SK-N-SH (cell line): ENCODE measurements around the gene MGAT4A. TPM values are rescaled to one million over a fixed set of nuclear protein-coding genes. Genes with fewer than 3 reads are reported as not detected.

Experiments used
- CTCF ChIA-PET: fragments of 300-600, 350-600 bp; formaldehyde crosslinking; extraction: SDS; loops from one replicate; lab custom pipeline; 2021; lab: Yijun Ruan, JAX
- POLR2A ChIA-PET: fragments of 350-600 bp; sonication (Branson Sonifier 250); formaldehyde crosslinking; extraction: SDS; loops from one replicate; lab custom pipeline; 2020; ENCODE audit warnings: antibody characterized with exemption, inconsistent platforms; lab: Yijun Ruan, JAX
- DNase-seq: peaks from one replicate; pipeline ENCODE4 v3.0.0; 2012
- H2AFZ ChIP-seq: fragments of 200-600 bp; sonication (generic); 2 replicates; pipeline ENCODE4 v1.8.1; 2016; ENCODE audit warnings: antibody characterized with exemption, mild to moderate bottlenecking, low read depth
- H3F3A ChIP-seq: fragments of 200-600 bp; sonication (generic); replicated peaks from 2 replicates; pipeline ENCODE3; 2016; ENCODE audit warnings: antibody characterized with exemption, mild to moderate bottlenecking; ENCODE audit not compliant: insufficient read depth
- H3K27ac ChIP-seq, 2 experiments: fragments of 200-500 bp in 1 of 2; fragments of 200-600 bp in 1 of 2; sonication (Bioruptor generic) in 1 of 2; sonication (generic), shearing (Covaris generic) in 1 of 2; 2 replicates each; pipeline versions ENCODE4 v1.5.1 to v1.6.1; 2014 to 2016; ENCODE audit warnings: low read depth in 2 of 2, inconsistent platforms in 1 of 2, low read length in 1 of 2, mild to moderate bottlenecking in 1 of 2, mixed read lengths in 1 of 2
- H3K27me3 ChIP-seq: fragments of 200-600 bp; sonication (generic), shearing (Covaris generic); 2 replicates; pipeline ENCODE4 v1.6.1; 2016; ENCODE audit warnings: mixed run types; ENCODE audit not compliant: insufficient read depth
- H3K36me3 ChIP-seq, 2 experiments: fragments of 200-500 bp in 1 of 2; fragments of 200-600 bp in 1 of 2; sonication (Bioruptor generic) in 1 of 2; sonication (generic) in 1 of 2; replicated peaks in 1 of 2; 2 replicates each; pipeline versions ENCODE3 to v1.5.1; 2014 to 2016; ENCODE audit warnings: low read length in 1 of 2, mild to moderate bottlenecking in 1 of 2; ENCODE audit not compliant: insufficient read depth in 2 of 2, control insufficient read depth in 1 of 2
- H3K4me1 ChIP-seq, 2 experiments: fragments of 200-500 bp in 1 of 2; fragments of 200-600 bp in 1 of 2; sonication (Bioruptor generic) in 1 of 2; sonication (generic), shearing (Covaris generic) in 1 of 2; 2 replicates each; pipeline versions ENCODE4 v1.5.1 to v1.6.1; 2014 to 2016; ENCODE audit warnings: low read depth in 1 of 2, low read length in 1 of 2, mixed run types in 1 of 2; ENCODE audit not compliant: insufficient read depth in 2 of 2, control insufficient read depth in 1 of 2
- H3K4me2 ChIP-seq: fragments of 200-600 bp; sonication (generic), shearing (Covaris generic); 2 replicates; pipeline ENCODE4 v1.6.1; 2017; ENCODE audit warnings: mixed run types
- H3K4me3 ChIP-seq, 2 experiments: fragments of 200-500 bp in 1 of 2; fragments of 200-600 bp in 1 of 2; sonication (Bioruptor generic) in 1 of 2; sonication (generic), shearing (Covaris generic) in 1 of 2; 2 replicates each; pipeline versions ENCODE4 v1.5.1 to v1.8.1; 2014 to 2016; ENCODE audit warnings: low read depth in 2 of 2, inconsistent platforms in 1 of 2, low read length in 1 of 2, mild to moderate bottlenecking in 1 of 2, mixed read lengths in 1 of 2, moderate library complexity in 1 of 2
- H3K79me2 ChIP-seq: fragments of 200-600 bp; sonication (generic); 2 replicates; pipeline ENCODE4 v1.8.1; 2017; ENCODE audit warnings: mild to moderate bottlenecking; ENCODE audit not compliant: insufficient read depth
- H3K9ac ChIP-seq: fragments of 200-600 bp; sonication (generic); 2 replicates; pipeline ENCODE4 v1.6.1; 2017; ENCODE audit warnings: mixed run types
- H3K9me2 ChIP-seq: fragments of 200-600 bp; sonication (generic); 2 replicates; pipeline ENCODE4 v1.6.1; 2017; ENCODE audit warnings: mixed run types
- H3K9me3 ChIP-seq: fragments of 200-600 bp; sonication (generic); 2 replicates; pipeline ENCODE4 v1.6.1; 2017; ENCODE audit warnings: mixed run types, mild to moderate bottlenecking, moderate library complexity
- H4K20me1 ChIP-seq: fragments of 200-600 bp; sonication (generic); 2 replicates; pipeline ENCODE4 v1.6.1; 2017; ENCODE audit warnings: mild to moderate bottlenecking, mixed run types; ENCODE audit not compliant: insufficient read depth
- GABPA ChIP-seq: IDR thresholded peaks from 2 replicates; pipeline ENCODE4 v1.4.0; 2012; ENCODE audit warnings: low read depth, mild to moderate bottlenecking
- GATA2 ChIP-seq: sonication (generic); formaldehyde crosslinking; IDR thresholded peaks from 2 replicates; pipeline ENCODE4 v1.5.0; 2020; ENCODE audit warnings: mild to moderate bottlenecking, missing genetic modification reagents
- JUND ChIP-seq: IDR thresholded peaks from 2 replicates; pipeline ENCODE4 v1.4.0; 2012
- MXI1 ChIP-seq: IDR thresholded peaks from 2 replicates; pipeline ENCODE4 v1.6.1; 2012; ENCODE audit warnings: mild to moderate bottlenecking, low read depth, low read length, improper control_type of control experiment
- RAD21 ChIP-seq: IDR thresholded peaks from 2 replicates; pipeline ENCODE4 v1.6.1; 2012; ENCODE audit warnings: mild to moderate bottlenecking, low read length
- RFX5 ChIP-seq: IDR thresholded peaks from 2 replicates; pipeline ENCODE4 v1.6.1; 2012; ENCODE audit warnings: mild to moderate bottlenecking, improper control_type of control experiment, low read length
- SMC3 ChIP-seq: IDR thresholded peaks from 2 replicates; pipeline ENCODE4 v1.6.1; 2012; ENCODE audit warnings: low read depth, low read length, improper control_type of control experiment
- WGBS: methylation state at CpG from one replicate; pipeline ENCODE4 v1.1.6; 2017; ENCODE audit warnings: low lambda C conversion rate; 5-methylcytosine and 5-hydroxymethylcytosine counted together
- polyA plus RNA-seq, 3 experiments: library from polyadenylated mRNA; depleted of rRNA; stranded (reverse); fragments of >200 nt; gene quantifications; 2 replicates each; pipeline ENCODE4 v1.2.3, GENCODE V29; 2012
- TF ChIP-seq, protein P1 (sequence below): IDR thresholded peaks from 2 replicates; pipeline ENCODE4 v1.4.0; 2012; ENCODE audit warnings: low read depth, borderline replicate concordance
- TF ChIP-seq, protein P2 (sequence below): fragments of 200-600 bp; sonication (generic); IDR thresholded peaks from 2 replicates; pipeline ENCODE4 v1.6.1; 2017; ENCODE audit warnings: antibody characterized with exemption, mild to moderate bottlenecking, moderate library complexity
- TF ChIP-seq, protein P3 (sequence below): IDR thresholded peaks from 2 replicates; pipeline ENCODE4 v1.4.0; 2012; ENCODE audit warnings: low read depth

Gene MGAT4A
- polyA plus RNA-seq, 1 of the 3 experiments (the other 2 are of a cell fraction): 0.07 TPM

DNA sequence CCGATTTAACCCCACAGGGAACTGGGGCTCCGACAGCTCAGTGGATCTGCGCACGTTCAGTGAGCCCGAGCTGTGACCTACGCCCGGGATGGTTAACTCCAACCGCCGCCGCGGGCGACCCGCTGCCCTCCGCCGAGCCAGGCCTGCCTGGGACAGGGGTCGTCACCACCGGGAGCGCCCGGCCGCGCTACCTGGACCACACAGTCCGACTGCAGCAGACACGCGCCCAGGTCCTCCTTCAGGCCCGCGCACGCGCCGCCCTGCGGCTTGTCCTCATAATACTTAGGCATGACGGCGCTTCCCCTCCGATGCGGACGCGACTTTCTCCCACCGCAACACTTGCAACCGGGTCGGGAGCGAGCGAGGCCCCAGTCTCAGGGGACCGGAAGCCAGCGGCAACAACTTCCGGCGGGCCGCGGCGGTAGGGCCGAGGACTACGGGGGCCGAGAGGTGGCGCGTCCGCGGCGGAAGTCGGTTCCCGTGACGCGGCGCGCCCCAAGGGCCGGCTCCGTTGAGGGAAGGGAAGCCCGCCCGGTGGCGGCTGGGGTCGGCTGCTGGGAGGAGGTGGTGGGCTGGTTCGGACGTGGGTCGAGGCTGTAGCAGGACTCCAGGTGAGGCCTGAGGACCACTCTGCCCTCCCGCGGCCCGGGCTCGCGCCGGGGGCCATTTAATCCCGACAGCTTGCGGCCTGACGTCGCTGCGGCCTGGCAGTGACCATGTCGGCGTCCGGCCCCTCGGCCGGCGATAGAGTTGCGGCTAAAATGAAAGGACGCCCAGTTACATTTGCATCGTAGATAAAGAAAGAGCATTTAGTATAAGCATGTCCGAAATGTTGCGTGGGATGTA is 122.6 kb downstream of the MGAT4A start, which contains the start of the genes COA5 and UNC50 (continued):
- TF ChIP-seq, protein P1, sequence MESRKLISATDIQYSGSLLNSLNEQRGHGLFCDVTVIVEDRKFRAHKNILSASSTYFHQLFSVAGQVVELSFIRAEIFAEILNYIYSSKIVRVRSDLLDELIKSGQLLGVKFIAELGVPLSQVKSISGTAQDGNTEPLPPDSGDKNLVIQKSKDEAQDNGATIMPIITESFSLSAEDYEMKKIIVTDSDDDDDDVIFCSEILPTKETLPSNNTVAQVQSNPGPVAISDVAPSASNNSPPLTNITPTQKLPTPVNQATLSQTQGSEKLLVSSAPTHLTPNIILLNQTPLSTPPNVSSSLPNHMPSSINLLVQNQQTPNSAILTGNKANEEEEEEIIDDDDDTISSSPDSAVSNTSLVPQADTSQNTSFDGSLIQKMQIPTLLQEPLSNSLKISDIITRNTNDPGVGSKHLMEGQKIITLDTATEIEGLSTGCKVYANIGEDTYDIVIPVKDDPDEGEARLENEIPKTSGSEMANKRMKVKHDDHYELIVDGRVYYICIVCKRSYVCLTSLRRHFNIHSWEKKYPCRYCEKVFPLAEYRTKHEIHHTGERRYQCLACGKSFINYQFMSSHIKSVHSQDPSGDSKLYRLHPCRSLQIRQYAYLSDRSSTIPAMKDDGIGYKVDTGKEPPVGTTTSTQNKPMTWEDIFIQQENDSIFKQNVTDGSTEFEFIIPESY: peak; percentile 65; the same call in 1 of the 2 replicates
- TF ChIP-seq, protein P2, sequence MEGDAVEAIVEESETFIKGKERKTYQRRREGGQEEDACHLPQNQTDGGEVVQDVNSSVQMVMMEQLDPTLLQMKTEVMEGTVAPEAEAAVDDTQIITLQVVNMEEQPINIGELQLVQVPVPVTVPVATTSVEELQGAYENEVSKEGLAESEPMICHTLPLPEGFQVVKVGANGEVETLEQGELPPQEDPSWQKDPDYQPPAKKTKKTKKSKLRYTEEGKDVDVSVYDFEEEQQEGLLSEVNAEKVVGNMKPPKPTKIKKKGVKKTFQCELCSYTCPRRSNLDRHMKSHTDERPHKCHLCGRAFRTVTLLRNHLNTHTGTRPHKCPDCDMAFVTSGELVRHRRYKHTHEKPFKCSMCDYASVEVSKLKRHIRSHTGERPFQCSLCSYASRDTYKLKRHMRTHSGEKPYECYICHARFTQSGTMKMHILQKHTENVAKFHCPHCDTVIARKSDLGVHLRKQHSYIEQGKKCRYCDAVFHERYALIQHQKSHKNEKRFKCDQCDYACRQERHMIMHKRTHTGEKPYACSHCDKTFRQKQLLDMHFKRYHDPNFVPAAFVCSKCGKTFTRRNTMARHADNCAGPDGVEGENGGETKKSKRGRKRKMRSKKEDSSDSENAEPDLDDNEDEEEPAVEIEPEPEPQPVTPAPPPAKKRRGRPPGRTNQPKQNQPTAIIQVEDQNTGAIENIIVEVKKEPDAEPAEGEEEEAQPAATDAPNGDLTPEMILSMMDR: no peak
- TF ChIP-seq GABPA: peak; percentile 97
- TF ChIP-seq, protein P3, sequence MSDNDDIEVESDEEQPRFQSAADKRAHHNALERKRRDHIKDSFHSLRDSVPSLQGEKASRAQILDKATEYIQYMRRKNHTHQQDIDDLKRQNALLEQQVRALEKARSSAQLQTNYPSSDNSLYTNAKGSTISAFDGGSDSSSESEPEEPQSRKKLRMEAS: peak; percentile 74; the same call in 1 of the 2 replicates
- TF ChIP-seq MXI1: no peak
- TF ChIP-seq SMC3: no peak
- TF ChIP-seq GATA2: 0 out of 2 replicates have a peak, but pooled peaks have one; percentile 6

DNA sequence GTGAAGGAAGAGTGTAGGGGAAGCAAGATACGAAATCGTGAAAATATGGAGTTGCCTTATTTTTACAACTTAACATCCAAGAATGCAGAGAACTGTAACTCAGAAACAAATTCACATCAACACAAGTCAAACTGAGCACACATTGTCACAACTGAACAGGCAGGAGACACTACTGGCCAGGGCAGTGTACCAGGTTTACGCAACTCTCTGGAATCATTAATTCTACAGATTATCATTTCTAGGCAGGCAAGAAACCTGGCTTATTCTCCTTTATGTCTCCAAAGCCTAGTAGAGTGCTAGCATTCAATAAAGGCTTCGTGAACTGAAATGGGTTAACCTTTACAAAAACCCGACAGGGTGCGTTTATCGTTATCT is 123.2 kb downstream of the MGAT4A start:
- no peak for DNase-seq
- H3K27ac ChIP-seq: peak overlapping the region; percentile 82 to 93
- ChIA-PET CTCF (interaction anchor here (1.1 kb wide), 1 partner anchor 196 kb away, joined by 3 read pairs; no protein-coding TSS in a partner anchor), POLR2A (no interaction called here)
- peak overlapping the region; percentile 82; the same call in 1 of the 2 replicates for H2AFZ ChIP-seq
- H3K9me2 ChIP-seq: no peaks in the 10 kb centered on the region
- peak overlapping the region; percentile 79 to 98 for H3K4me3 ChIP-seq
- no peaks in the 10 kb centered on the region for H3K27me3 ChIP-seq
- under 1% methylated on average over 6 of the region's 7 CpGs for WGBS
- H3K79me2 ChIP-seq: peaks cover 77% of the 10 kb centered on the region
- peaks cover 5 to 58% of the 10 kb centered on the region in 2 experiments; a peak in 3 of 4 replicates for H3K4me1 ChIP-seq
- H3K9ac ChIP-seq: peak overlapping the region; percentile 93
- H3K9me3 ChIP-seq: no peaks in the 10 kb centered on the region
- H3K36me3 ChIP-seq: peaks cover 32 to 33% of the 10 kb centered on the region in 2 experiments
- TF ChIP-seq RAD21 (no peak), GABPA (no peak), RFX5 (no peak), MXI1 (no peak), JUND (no peak)
- no peaks in the 10 kb centered on the region; the same call in 1 of the 2 replicates for H4K20me1 ChIP-seq
- H3K4me2 ChIP-seq: peak overlapping the region; percentile 71
- H3F3A ChIP-seq: no peaks in the 10 kb centered on the region
